Midbrain (tissue), 1 donor: ENCODE measurements around the gene PAX3.

ENCODE experiments used
- DNase-seq: peaks from one replicate; lab custom pipeline; 2025; lab: John Stamatoyannopoulos, UW

Gene PAX3

GRCh38 chr2:222270396-222270795 lies 28.4 kb downstream of the PAX3 start:
- DNase-seq = no peak

GRCh38 chr2:222269132-222269531 lies 29.7 kb downstream of the PAX3 start:
- no peak for DNase-seq

- DNase-seq = no peak
Observed at GRCh38 chr2:222268311-222268990, 30.3 kb downstream of the PAX3 start.

GRCh38 chr2:222264791-222265320 lies 33.9 kb downstream of the PAX3 start:
- no peak for DNase-seq

GRCh38 chr2:222261504-222261903 lies 37.3 kb downstream of the PAX3 start:
- DNase-seq = no peak

GRCh38 chr2:222257645-222258044 lies 41.2 kb downstream of the PAX3 start:
- no peak for DNase-seq

- no peak for DNase-seq
Observed at GRCh38 chr2:222256250-222256649, 42.5 kb downstream of the PAX3 start.

GRCh38 chr2:222255090-222255489 lies 43.7 kb downstream of the PAX3 start:
- DNase-seq = no peak

GRCh38 chr2:222250313-222250712 lies 48.5 kb downstream of the PAX3 start:
- no peak for DNase-seq

- no peak for DNase-seq
Observed at GRCh38 chr2:222249444-222249843, 49.4 kb downstream of the PAX3 start.

- DNase-seq = no peak
Observed at GRCh38 chr2:222248818-222249217, 50.0 kb downstream of the PAX3 start.

GRCh38 chr2:222248256-222248655 lies 50.5 kb downstream of the PAX3 start:
- DNase-seq = no peak

- no peak for DNase-seq
Observed at GRCh38 chr2:222242532-222242931, 56.3 kb downstream of the PAX3 start.

GRCh38 chr2:222241128-222241870 lies 57.5 kb downstream of the PAX3 start:
- DNase-seq = no peak

- no peak for DNase-seq
Observed at GRCh38 chr2:222240676-222241049, 58.1 kb downstream of the PAX3 start.

GRCh38 chr2:222239945-222240675 lies 58.7 kb downstream of the PAX3 start:
- no peak for DNase-seq

- no peak for DNase-seq
Observed at GRCh38 chr2:222239091-222239490, 59.7 kb downstream of the PAX3 start.

GRCh38 chr2:222238072-222238471 lies 60.7 kb downstream of the PAX3 start:
- no peak for DNase-seq

- DNase-seq = no peak
Observed at GRCh38 chr2:222232839-222233238, 66.0 kb downstream of the PAX3 start.

- DNase-seq = no peak
Observed at GRCh38 chr2:222232372-222232771, 66.4 kb downstream of the PAX3 start.

- DNase-seq = no peak
Observed at GRCh38 chr2:222228054-222228453, 70.7 kb downstream of the PAX3 start.

- DNase-seq = no peak
Observed at GRCh38 chr2:222218786-222219185, 80.0 kb downstream of the PAX3 start.

GRCh38 chr2:222217712-222218111 lies 81.1 kb downstream of the PAX3 start:
- no peak for DNase-seq
